ENCODE results near the gene CXCL5.
"Not testable (repeated sequence)": the region's sequence is repeated elsewhere in the genome, so short reads cannot be mapped to it uniquely, and the experiment has no call there.

The CXCL5 gene

GRCh38 chr4:73976217-73976616, 22.3 kb downstream of the CXCL5 start:
- Histone ChIP-seq H3K9me3 (ENCODE audit: control insufficient read depth, insufficient read depth, low read length) (no peaks in the 10 kb centered on the region), H3K4me1 (ENCODE audit: control insufficient read depth, insufficient read depth, low read length) (peaks cover 4% of the 10 kb centered on the region; the same call in 1 of the 2 replicates), H3K27me3 (ENCODE audit: control insufficient read depth, insufficient read depth, low read length) (no peaks in the 10 kb centered on the region; the same call in 1 of the 2 replicates), H3K4me3 (ENCODE audit: low read depth, low read length) (no peak overlapping the region), H3K36me3 (ENCODE audit: control insufficient read depth, insufficient read depth, low read length) (no peaks in the 10 kb centered on the region), H3K9ac (ENCODE audit: low read depth, low read length) (no peak overlapping the region), H3K27ac (ENCODE audit: low read depth, low read length) (no peak overlapping the region)

GRCh38 chr4:73974352-73974751, 24.1 kb downstream of the CXCL5 start:
- H3K4me3 ChIP-seq (ENCODE audit: low read depth, low read length) = no peak overlapping the region
- no peaks in the 10 kb centered on the region for H3K4me1 ChIP-seq (ENCODE audit: control insufficient read depth, insufficient read depth, low read length)
- no peaks in the 10 kb centered on the region for H3K27me3 ChIP-seq (ENCODE audit: control insufficient read depth, insufficient read depth, low read length)
- peaks cover 7% of the 10 kb centered on the region; the same call in 1 of the 2 replicates for H3K9me3 ChIP-seq (ENCODE audit: control insufficient read depth, insufficient read depth, low read length)
- H3K9ac ChIP-seq (ENCODE audit: low read depth, low read length) = no peak overlapping the region
- no peak overlapping the region for H3K27ac ChIP-seq (ENCODE audit: low read depth, low read length)
- H3K36me3 ChIP-seq (ENCODE audit: control insufficient read depth, insufficient read depth, low read length) = no peaks in the 10 kb centered on the region

- Histone ChIP-seq H3K9ac (ENCODE audit: low read depth, low read length) (no peak overlapping the region), H3K9me3 (ENCODE audit: control insufficient read depth, insufficient read depth, low read length) (peaks cover 7% of the 10 kb centered on the region; the same call in 1 of the 2 replicates), H3K4me1 (ENCODE audit: control insufficient read depth, insufficient read depth, low read length) (no peaks in the 10 kb centered on the region)
These were observed 27.5 kb downstream of the CXCL5 start for GRCh38 chr4:73970945-73971344.

GRCh38 chr4:73970011-73970410, 28.5 kb downstream of the CXCL5 start:
- no peak overlapping the region for H3K9ac ChIP-seq (ENCODE audit: low read depth, low read length)
- no peaks in the 10 kb centered on the region for H3K4me1 ChIP-seq (ENCODE audit: control insufficient read depth, insufficient read depth, low read length)
- no peaks in the 10 kb centered on the region for H3K36me3 ChIP-seq (ENCODE audit: control insufficient read depth, insufficient read depth, low read length)
- H3K4me3 ChIP-seq (ENCODE audit: low read depth, low read length) = no peak overlapping the region
- H3K9me3 ChIP-seq (ENCODE audit: control insufficient read depth, insufficient read depth, low read length) = peaks cover 7% of the 10 kb centered on the region; the same call in 1 of the 2 replicates
- H3K27ac ChIP-seq (ENCODE audit: low read depth, low read length) = no peak overlapping the region
- no peaks in the 10 kb centered on the region for H3K27me3 ChIP-seq (ENCODE audit: control insufficient read depth, insufficient read depth, low read length)

More at GRCh38 chr4:73970945-73971344, 27.5 kb downstream of the CXCL5 start:
- Histone ChIP-seq H3K27ac (ENCODE audit: low read depth, low read length) (no peak overlapping the region), H3K27me3 (ENCODE audit: control insufficient read depth, insufficient read depth, low read length) (no peaks in the 10 kb centered on the region), H3K36me3 (ENCODE audit: control insufficient read depth, insufficient read depth, low read length) (no peaks in the 10 kb centered on the region), H3K4me3 (ENCODE audit: low read depth, low read length) (no peak overlapping the region)

- no peak overlapping the region for H3K4me3 ChIP-seq (ENCODE audit: low read depth, low read length)
- no peaks in the 10 kb centered on the region for H3K36me3 ChIP-seq (ENCODE audit: control insufficient read depth, insufficient read depth, low read length)
- H3K4me1 ChIP-seq (ENCODE audit: control insufficient read depth, insufficient read depth, low read length) = no peaks in the 10 kb centered on the region
- no peak overlapping the region for H3K9ac ChIP-seq (ENCODE audit: low read depth, low read length)
- H3K27ac ChIP-seq (ENCODE audit: low read depth, low read length) = no peak overlapping the region
- H3K27me3 ChIP-seq (ENCODE audit: control insufficient read depth, insufficient read depth, low read length) = no peaks in the 10 kb centered on the region
- H3K9me3 ChIP-seq (ENCODE audit: control insufficient read depth, insufficient read depth, low read length) = peaks cover 7% of the 10 kb centered on the region; the same call in 1 of the 2 replicates
These were observed 30.6 kb downstream of the CXCL5 start for GRCh38 chr4:73967866-73968265.

- Histone ChIP-seq H3K27me3 (ENCODE audit: control insufficient read depth, insufficient read depth, low read length) (no peaks in the 10 kb centered on the region), H3K9ac (ENCODE audit: low read depth, low read length) (no peak overlapping the region), H3K9me3 (ENCODE audit: control insufficient read depth, insufficient read depth, low read length) (peaks cover 23% of the 10 kb centered on the region), H3K4me1 (ENCODE audit: control insufficient read depth, insufficient read depth, low read length) (no peaks in the 10 kb centered on the region), H3K36me3 (ENCODE audit: control insufficient read depth, insufficient read depth, low read length) (no peaks in the 10 kb centered on the region), H3K27ac (ENCODE audit: low read depth, low read length) (no peak overlapping the region), H3K4me3 (ENCODE audit: low read depth, low read length) (no peak overlapping the region)
These were observed 33.4 kb downstream of the CXCL5 start for GRCh38 chr4:73964862-73965611.

- Histone ChIP-seq H3K27me3 (ENCODE audit: control insufficient read depth, insufficient read depth, low read length) (no peaks in the 10 kb centered on the region), H3K36me3 (ENCODE audit: control insufficient read depth, insufficient read depth, low read length) (no peaks in the 10 kb centered on the region), H3K27ac (ENCODE audit: low read depth, low read length) (no peak overlapping the region), H3K9ac (ENCODE audit: low read depth, low read length) (no peak overlapping the region), H3K4me3 (ENCODE audit: low read depth, low read length) (no peak overlapping the region), H3K4me1 (ENCODE audit: control insufficient read depth, insufficient read depth, low read length) (no peaks in the 10 kb centered on the region), H3K9me3 (ENCODE audit: control insufficient read depth, insufficient read depth, low read length) (peaks cover 20% of the 10 kb centered on the region)
These were observed 35.8 kb downstream of the CXCL5 start for GRCh38 chr4:73962724-73963123.

GRCh38 chr4:73959041-73959440, 39.4 kb downstream of the CXCL5 start:
- not testable (repeated sequence) for H3K4me1 ChIP-seq (ENCODE audit: control insufficient read depth, insufficient read depth, low read length); H3K27ac ChIP-seq (ENCODE audit: low read depth, low read length); H3K36me3 ChIP-seq (ENCODE audit: control insufficient read depth, insufficient read depth, low read length); H3K4me3 ChIP-seq (ENCODE audit: low read depth, low read length); H3K27me3 ChIP-seq (ENCODE audit: control insufficient read depth, insufficient read depth, low read length); H3K9ac ChIP-seq (ENCODE audit: low read depth, low read length)
- H3K9me3 ChIP-seq (ENCODE audit: control insufficient read depth, insufficient read depth, low read length) = peaks cover 20% of the 10 kb centered on the region

- Histone ChIP-seq H3K27ac (ENCODE audit: low read depth, low read length) (no peak overlapping the region), H3K36me3 (ENCODE audit: control insufficient read depth, insufficient read depth, low read length) (no peaks in the 10 kb centered on the region), H3K4me1 (ENCODE audit: control insufficient read depth, insufficient read depth, low read length) (peaks cover 24% of the 10 kb centered on the region), H3K4me3 (ENCODE audit: low read depth, low read length) (no peak overlapping the region), H3K27me3 (ENCODE audit: control insufficient read depth, insufficient read depth, low read length) (peaks cover 29% of the 10 kb centered on the region), H3K9ac (ENCODE audit: low read depth, low read length) (no peak overlapping the region), H3K9me3 (ENCODE audit: control insufficient read depth, insufficient read depth, low read length) (no peaks in the 10 kb centered on the region; the same call in 1 of the 2 replicates)
These were observed 46.1 kb downstream of the CXCL5 start for GRCh38 chr4:73952352-73952751.

GRCh38 chr4:73950376-73950920, 48.0 kb downstream of the CXCL5 start:
- not testable (repeated sequence) for H3K9ac ChIP-seq (ENCODE audit: low read depth, low read length); H3K27ac ChIP-seq (ENCODE audit: low read depth, low read length)
- H3K27me3 ChIP-seq (ENCODE audit: control insufficient read depth, insufficient read depth, low read length) = peaks cover 48% of the 10 kb centered on the region

GRCh38 chr4:73948990-73949706, 49.3 kb downstream of the CXCL5 start:
- H3K27ac ChIP-seq (ENCODE audit: low read depth, low read length) = no peak overlapping the region
- H3K27me3 ChIP-seq (ENCODE audit: control insufficient read depth, insufficient read depth, low read length) = peaks cover 61% of the 10 kb centered on the region
- H3K9me3 ChIP-seq (ENCODE audit: control insufficient read depth, insufficient read depth, low read length) = no peaks in the 10 kb centered on the region; the same call in 1 of the 2 replicates
- peaks cover 33% of the 10 kb centered on the region for H3K4me1 ChIP-seq (ENCODE audit: control insufficient read depth, insufficient read depth, low read length)
- H3K4me3 ChIP-seq (ENCODE audit: low read depth, low read length) = no peak overlapping the region
- H3K36me3 ChIP-seq (ENCODE audit: control insufficient read depth, insufficient read depth, low read length) = no peaks in the 10 kb centered on the region
- no peak overlapping the region for H3K9ac ChIP-seq (ENCODE audit: low read depth, low read length)

More at GRCh38 chr4:73950376-73950920, 48.0 kb downstream of the CXCL5 start:
- not testable (repeated sequence) for H3K4me3 ChIP-seq (ENCODE audit: low read depth, low read length); H3K36me3 ChIP-seq (ENCODE audit: control insufficient read depth, insufficient read depth, low read length); H3K9me3 ChIP-seq (ENCODE audit: control insufficient read depth, insufficient read depth, low read length)
- peaks cover 24% of the 10 kb centered on the region for H3K4me1 ChIP-seq (ENCODE audit: control insufficient read depth, insufficient read depth, low read length)
